IMR-90 (cell line): ENCODE data around the gene PNP. TPM values are rescaled to one million over a fixed set of nuclear protein-coding genes. Genes with fewer than 3 reads are reported as not detected.

ENCODE experiments used
- ATAC-seq: fragments of 200-7000 bp; cut with Tn5 transposase; 2 replicates; pipeline ENCODE4 v1.9.1; 2020; ENCODE audit warnings: low read depth, mild to moderate bottlenecking, moderate library complexity
- BruUV-seq: library from RNA; stranded (reverse); fragments of 400-500 nt; replicated peaks from 2 replicates; lab custom pipeline; 2021; lab: Mats Ljungman, UMichigan
- CTCF ChIA-PET: fragments of 300-600 bp; formaldehyde crosslinking; extraction: SDS; loops from one replicate; lab custom pipeline; 2021; ENCODE audit warnings: antibody characterized with exemption; lab: Yijun Ruan, JAX
- POLR2A ChIA-PET: fragments of 300-600 bp; sonication (Branson Sonifier 250); formaldehyde crosslinking; loops from one replicate; lab custom pipeline; 2022; ENCODE audit warnings: antibody characterized with exemption; ENCODE audit not compliant: unreplicated experiment; lab: Charles Lee
- DNase-seq: peaks from one replicate; pipeline ENCODE4 v3.0.0; 2013
- H2AFZ ChIP-seq: replicated peaks from 2 replicates; pipeline ENCODE3; 2013; ENCODE audit warnings: low read length, mild to moderate bottlenecking; ENCODE audit not compliant: poor library complexity
- H2AK5ac ChIP-seq: 2 replicates; pipeline ENCODE4 v1.6.1; 2013; ENCODE audit warnings: low read depth, low read length, inconsistent platforms
- H2AK9ac ChIP-seq: replicated peaks from 2 replicates; pipeline ENCODE3; 2013; ENCODE audit warnings: mild to moderate bottlenecking, low read depth, low read length, moderate library complexity; ENCODE audit not compliant: poor library complexity
- H2BK120ac ChIP-seq: 2 replicates; pipeline ENCODE4 v1.6.1; 2013; ENCODE audit warnings: low read depth, low read length, inconsistent platforms
- H2BK15ac ChIP-seq: 3 replicates; pipeline ENCODE4 v1.6.1; 2013; ENCODE audit warnings: low read depth, low read length, inconsistent platforms
- H2BK20ac ChIP-seq: 2 replicates; pipeline ENCODE4 v1.6.1; 2013; ENCODE audit warnings: low read depth, mild to moderate bottlenecking, inconsistent platforms, low read length, moderate library complexity
- H2BK5ac ChIP-seq: 2 replicates; pipeline ENCODE4 v1.6.1; 2013; ENCODE audit warnings: mild to moderate bottlenecking, low read depth, low read length, inconsistent platforms; ENCODE audit not compliant: poor library complexity, severe bottlenecking
- H3K14ac ChIP-seq: replicated peaks from 2 replicates; pipeline ENCODE4 v1.6.1; 2013; ENCODE audit warnings: low read depth, low read length, inconsistent platforms
- H3K18ac ChIP-seq: 2 replicates; pipeline ENCODE4 v1.6.1; 2013; ENCODE audit warnings: low read depth, low read length, control low read depth
- H3K23ac ChIP-seq: 2 replicates; pipeline ENCODE4 v1.6.1; 2013; ENCODE audit warnings: low read depth, low read length, inconsistent platforms
- H3K27ac ChIP-seq: 2 replicates; pipeline ENCODE4 v1.5.1; 2013; ENCODE audit warnings: mild to moderate bottlenecking, control low read depth, low read length; ENCODE audit not compliant: insufficient read depth
- H3K27me3 ChIP-seq: 2 replicates; pipeline ENCODE4 v1.6.1; 2013; ENCODE audit warnings: low read length; ENCODE audit not compliant: control insufficient read depth, insufficient read depth
- H3K36me3 ChIP-seq: 2 replicates; pipeline ENCODE4 v1.6.1; 2013; ENCODE audit warnings: low read length, mixed read lengths; ENCODE audit not compliant: control insufficient read depth, insufficient read depth
- H3K4ac ChIP-seq: 2 replicates; pipeline ENCODE4 v1.6.1; 2013; ENCODE audit warnings: low read depth, low read length, inconsistent platforms
- H3K4me1 ChIP-seq: 2 replicates; pipeline ENCODE4 v1.6.1; 2013; ENCODE audit warnings: low read length, mixed read lengths; ENCODE audit not compliant: control insufficient read depth, insufficient read depth
- H3K4me2 ChIP-seq: 2 replicates; pipeline ENCODE4 v1.6.1; 2013; ENCODE audit warnings: low read depth, mild to moderate bottlenecking, control low read depth, low read length, moderate library complexity
- H3K4me3 ChIP-seq: 2 replicates; pipeline ENCODE4 v1.5.1; 2013; ENCODE audit warnings: low read depth, mild to moderate bottlenecking, control low read depth, low read length, moderate library complexity; ENCODE audit not compliant: insufficient read depth
- H3K56ac ChIP-seq: 2 replicates; pipeline ENCODE4 v1.6.1; 2013; ENCODE audit warnings: low read length, inconsistent platforms; ENCODE audit not compliant: insufficient read depth; ENCODE audit errors: extremely low read depth
- H3K79me1 ChIP-seq, 2 experiments: 2 replicates each; pipeline ENCODE4 v1.6.1; 2013; ENCODE audit warnings: low read length in 2 of 2, inconsistent platforms in 1 of 2, low read depth in 1 of 2
- H3K9ac ChIP-seq: 2 replicates; pipeline ENCODE4 v1.6.1; 2013; ENCODE audit warnings: low read depth, low read length, control low read depth
- H3K9me1 ChIP-seq: 2 replicates; pipeline ENCODE4 v1.6.1; 2013; ENCODE audit warnings: low read length, inconsistent platforms; ENCODE audit not compliant: insufficient read depth
- H3K9me3 ChIP-seq: 2 replicates; pipeline ENCODE4 v1.6.1; 2013; ENCODE audit warnings: low read length; ENCODE audit not compliant: control insufficient read depth, insufficient read depth
- H4K20me1 ChIP-seq: 2 replicates; pipeline ENCODE4 v1.6.1; 2013; ENCODE audit warnings: low read length, inconsistent platforms; ENCODE audit not compliant: insufficient read depth
- H4K5ac ChIP-seq: 2 replicates; pipeline ENCODE4 v1.6.1; 2013; ENCODE audit warnings: mild to moderate bottlenecking, low read depth, low read length, control low read depth
- H4K8ac ChIP-seq, 2 experiments: 2 replicates each; pipeline ENCODE4 v1.6.1; 2013; ENCODE audit warnings: low read depth in 2 of 2, low read length in 2 of 2, control low read depth in 1 of 2, inconsistent platforms in 1 of 2
- H4K91ac ChIP-seq: 2 replicates; pipeline ENCODE4 v1.6.1; 2013; ENCODE audit warnings: low read depth, low read length, inconsistent platforms; ENCODE audit not compliant: insufficient read depth
- BHLHE40 ChIP-seq: fragments of 150-350 bp; IDR thresholded peaks from 2 replicates; pipeline ENCODE4 v1.6.1; 2016; ENCODE audit warnings: mild to moderate bottlenecking, low read depth, low read length
- CEBPB ChIP-seq: IDR thresholded peaks from 2 replicates; pipeline ENCODE4 v1.6.1; 2012; ENCODE audit warnings: low read depth, low read length, improper control_type of control experiment
- CHD1 ChIP-seq: IDR thresholded peaks from 2 replicates; pipeline ENCODE4 v1.6.1; 2012; ENCODE audit warnings: low read depth, low read length, improper control_type of control experiment
- ELK1 ChIP-seq: fragments of 150-350 bp; IDR thresholded peaks from 2 replicates; pipeline ENCODE4 v1.6.1; 2016; ENCODE audit warnings: low read depth, mild to moderate bottlenecking, low read length, moderate library complexity, borderline replicate concordance
- FOS ChIP-seq: fragments of 150-350 bp; IDR thresholded peaks from 2 replicates; pipeline ENCODE4 v1.6.1; 2016; ENCODE audit warnings: low read depth, low read length
- MAFK ChIP-seq: IDR thresholded peaks from 2 replicates; pipeline ENCODE4 v1.6.1; 2012; ENCODE audit warnings: low read depth, low read length, improper control_type of control experiment
- MAZ ChIP-seq: IDR thresholded peaks from 2 replicates; pipeline ENCODE4 v1.6.1; 2012; ENCODE audit warnings: low read depth, mild to moderate bottlenecking, low read length, improper control_type of control experiment, moderate library complexity, borderline replicate concordance
- MXI1 ChIP-seq: IDR thresholded peaks from 2 replicates; pipeline ENCODE4 v1.6.1; 2012; ENCODE audit warnings: low read depth, mild to moderate bottlenecking, low read length, moderate library complexity, borderline replicate concordance
- NFE2L2 ChIP-seq: fragments of 150-350 bp; IDR thresholded peaks from 2 replicates; pipeline ENCODE4 v1.6.1; 2016; ENCODE audit warnings: low read depth, mild to moderate bottlenecking, low read length
- POLR2A ChIP-seq: IDR thresholded peaks from 2 replicates; pipeline ENCODE4 v1.6.1; 2012; ENCODE audit warnings: mild to moderate bottlenecking, low read depth, low read length
- RAD21 ChIP-seq: IDR thresholded peaks from 2 replicates; pipeline ENCODE4 v1.6.1; 2012; ENCODE audit warnings: low read length, improper control_type of control experiment
- RCOR1 ChIP-seq: IDR thresholded peaks from 2 replicates; pipeline ENCODE4 v1.6.1; 2012; ENCODE audit warnings: mild to moderate bottlenecking, low read length, improper control_type of control experiment; ENCODE audit not compliant: insufficient replicate concordance
- RFX5 ChIP-seq: IDR thresholded peaks from 2 replicates; pipeline ENCODE4 v1.8.0; 2012; ENCODE audit warnings: low read depth, mild to moderate bottlenecking, low read length, moderate library complexity
- SMC3 ChIP-seq: fragments of 150-350 bp; IDR thresholded peaks from 2 replicates; pipeline ENCODE4 v1.6.1; 2016; ENCODE audit warnings: low read depth, mild to moderate bottlenecking, antibody characterized with exemption, low read length, moderate library complexity
- WGBS, 2 experiments: methylation state at CpG; one replicate each; pipeline versions ENCODE4 v1.1.5 to v1.1.7; 2013; ENCODE audit warnings: missing lambda C conversion rate in 2 of 2; ENCODE audit not compliant: insufficient read length in 1 of 2; ENCODE audit errors: extremely low coverage in 2 of 2; 5-methylcytosine and 5-hydroxymethylcytosine counted together
- dilution Hi-C: fragments of 300-500 bp; cut with HindIII; formaldehyde crosslinking; loops from one replicate; pipeline ENCODE4 v1.14.3; 2018; ENCODE audit warnings: low sequenced_read_pairs; ENCODE audit not compliant: unreplicated experiment
- in situ Hi-C: fragments of 300-500 bp; cut with MboI; formaldehyde crosslinking; loops from 3 replicates; pipeline ENCODE4 v1.14.3; 2019; ENCODE audit warnings: low sequenced_read_pairs, inconsistent platforms, mixed read lengths
- intact Hi-C: fragments of 100-400 bp; cut with micrococcal nuclease; formaldehyde crosslinking; loops from 2 replicates; pipeline ENCODE4 v1.10.0; 2022
- polyA plus RNA-seq, 3 experiments: library from polyadenylated mRNA; depleted of rRNA; stranded (reverse); fragments of >200 nt; gene quantifications; 2 replicates each; pipeline ENCODE4 v1.2.3, GENCODE V29; 2012; ENCODE audit warnings: low replicate concordance in 1 of 3
- total RNA-seq: library from RNA; depleted of rRNA; stranded (reverse); fragments of >200 nt; gene quantifications from 2 replicates; pipeline ENCODE4 v1.2.3, GENCODE V29; 2012

Gene PNP
- total and polyA plus RNA-seq, 2 of the 4 experiments (the other 2 are of a cell fraction), result 53.4 to 68.8 TPM

GRCh38 chr14:20461225-20462141, 7.7 kb upstream of the PNP start, which contains the start of gene PIP4P1 (continued):
- peak; percentile 98 for TF ChIP-seq BHLHE40
- TF ChIP-seq RFX5, result no peak; the same call in 1 of the 2 replicates
- no peak for TF ChIP-seq NFE2L2
- no peak for TF ChIP-seq MXI1

GRCh38 chr14:20468764-20469241, 403 bp upstream of the PNP start:
- Histone ChIP-seq H3K9me3 (no peaks in the 10 kb centered on the region), H2BK120ac (no peak overlapping the region), H2AFZ (peak overlapping the region; percentile 88), H3K27me3 (no peaks in the 10 kb centered on the region), H3K14ac (no peak overlapping the region), H3K18ac (no peak overlapping the region), H3K4me3 (peak overlapping the region; percentile 88), H3K4me1 (peaks cover 4% of the 10 kb centered on the region; the same call in 1 of the 2 replicates), H3K9ac (no peak overlapping the region), H3K79me1 (peaks cover 15 to 17% of the 10 kb centered on the region in 2 experiments), H3K9me1 (peaks cover 7% of the 10 kb centered on the region), H4K5ac (no peak overlapping the region), H4K91ac (no peak overlapping the region), H2AK9ac (no peak overlapping the region), H3K4ac (no peak overlapping the region), H3K56ac (no peak overlapping the region), H2BK5ac (no peak overlapping the region), H3K23ac (no peak overlapping the region), H2BK20ac (no peak overlapping the region), H3K36me3 (no peaks in the 10 kb centered on the region), H4K8ac (no peak overlapping the region), H2BK15ac (no peak overlapping the region), H3K4me2 (peak overlapping the region; percentile 95), H4K20me1 (no peaks in the 10 kb centered on the region), H2AK5ac (no peak overlapping the region), H3K27ac (no peak overlapping the region)
- ATAC-seq, result no peak
- CTCF ChIA-PET, result no interaction called here
- no TSS peak for BruUV-seq
- intact Hi-C loops (loop anchor here (5.0 kb wide), 1 partner anchor 63 kb away; no protein-coding TSS in a partner anchor), in situ Hi-C loops (loop anchor here (25.0 kb wide), 1 partner anchor 618 kb away; the partner anchor contains the start of gene ZNF219), dilution Hi-C loops (no loop called here)
- DNase-seq, result no peak
- no CpG with 5 or more reads among the region's 16 CpGs for WGBS, 2 experiments
- POLR2A ChIA-PET, result no interaction called here
- TF ChIP-seq ELK1, result no peak
- TF ChIP-seq MAZ, result no peak
- no peak for TF ChIP-seq MAFK
- no peak for TF ChIP-seq BHLHE40
- TF ChIP-seq FOS, result no peak
- TF ChIP-seq MXI1, result no peak
- TF ChIP-seq CHD1, result no peak
- no peak for TF ChIP-seq RCOR1
- TF ChIP-seq CEBPB, result no peak
- TF ChIP-seq NFE2L2, result no peak
- no peak for TF ChIP-seq POLR2A
- no peak for TF ChIP-seq RAD21
- TF ChIP-seq SMC3, result no peak
